Progenitor cell of endocrine pancreas (in vitro differentiated cells): Measurements from ENCODE around the gene SERP1. TPM values are rescaled to one million over a fixed set of nuclear protein-coding genes. Genes with fewer than 3 reads are reported as not detected.
"Not testable (repeated sequence)": the region's sequence is repeated elsewhere in the genome, so short reads cannot be mapped to it uniquely, and the experiment has no call there.

ENCODE experiments used
- DNase-seq: peaks from one replicate; pipeline ENCODE4 v3.0.0; 2021; ENCODE audit warnings: low spot score; ENCODE audit not compliant: unreplicated experiment
- H3K27ac Mint-ChIP-seq: 2 replicates; pipeline ENCODE4 v1.8.0; 2021; ENCODE audit warnings: mild to moderate bottlenecking, moderate library complexity, mixed read lengths
- H3K27me3 Mint-ChIP-seq: 2 replicates; pipeline ENCODE4 v1.8.0; 2021; ENCODE audit warnings: mixed read lengths
- H3K36me3 Mint-ChIP-seq: 2 replicates; pipeline ENCODE4 v1.8.0; 2022; ENCODE audit warnings: mixed read lengths; ENCODE audit not compliant: insufficient read depth
- H3K4me1 Mint-ChIP-seq: 2 replicates; pipeline ENCODE4 v1.8.0; 2021; ENCODE audit warnings: low read depth, mixed read lengths
- H3K4me3 Mint-ChIP-seq: 2 replicates; pipeline ENCODE4 v1.8.0; 2021; ENCODE audit warnings: low read depth, mild to moderate bottlenecking, moderate library complexity, mixed read lengths
- H3K9me3 Mint-ChIP-seq: 2 replicates; pipeline ENCODE4 v1.8.0; 2021; ENCODE audit warnings: low read depth, mixed read lengths
- total RNA-seq: library from RNA; stranded (reverse); gene quantifications from 2 replicates; pipeline ENCODE4 v1.2.1, GENCODE V29; 2021
- TF ChIP-seq, protein P1 (sequence below): fragments of 200-600 bp; sonication (generic); IDR thresholded peaks from one replicate; pipeline ENCODE4 v1.5.0; 2021; ENCODE audit warnings: antibody characterized with exemption, mild to moderate bottlenecking; ENCODE audit not compliant: unreplicated experiment

The SERP1 gene
- total RNA-seq, 1 donor from 2014 or later, result 94.9 TPM

DNA sequence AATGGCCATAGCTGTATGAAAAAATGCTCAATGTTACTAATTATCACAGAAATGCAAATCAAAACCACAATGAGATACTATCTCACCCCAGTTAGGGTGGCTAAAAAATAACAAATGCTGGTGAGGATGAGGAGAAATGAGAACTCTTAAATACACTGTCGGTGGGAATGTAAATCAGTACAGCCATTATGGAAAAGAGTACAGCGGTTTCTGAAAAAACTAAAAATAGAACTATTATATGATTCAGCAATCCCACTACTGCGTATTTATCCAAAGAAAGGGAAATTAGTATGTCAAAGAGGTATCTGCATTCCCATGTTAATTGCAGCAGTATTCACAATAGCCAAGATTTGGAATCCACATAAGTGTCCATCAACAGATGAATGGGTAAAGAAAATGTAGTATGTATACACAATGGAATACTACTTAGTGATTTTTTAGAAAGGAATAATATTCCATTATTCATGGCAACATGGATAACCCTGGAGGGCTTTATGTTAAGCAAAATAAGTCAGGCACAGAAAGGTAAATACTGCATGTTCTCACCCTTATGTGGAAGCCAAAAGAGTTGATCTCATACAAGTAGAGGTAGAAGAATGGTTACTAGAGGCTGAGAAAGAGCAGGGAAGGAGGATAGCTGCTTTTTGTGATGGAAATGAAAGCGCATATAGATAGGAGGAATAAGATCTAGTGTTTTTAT is 35.0 kb downstream of the SERP1 start:
- Mint-ChIP-seq H3K9me3 (peaks cover 4% of the 10 kb centered on the region), H3K36me3 (no peaks in the 10 kb centered on the region)
- DNase-seq, result no peak

DNA sequence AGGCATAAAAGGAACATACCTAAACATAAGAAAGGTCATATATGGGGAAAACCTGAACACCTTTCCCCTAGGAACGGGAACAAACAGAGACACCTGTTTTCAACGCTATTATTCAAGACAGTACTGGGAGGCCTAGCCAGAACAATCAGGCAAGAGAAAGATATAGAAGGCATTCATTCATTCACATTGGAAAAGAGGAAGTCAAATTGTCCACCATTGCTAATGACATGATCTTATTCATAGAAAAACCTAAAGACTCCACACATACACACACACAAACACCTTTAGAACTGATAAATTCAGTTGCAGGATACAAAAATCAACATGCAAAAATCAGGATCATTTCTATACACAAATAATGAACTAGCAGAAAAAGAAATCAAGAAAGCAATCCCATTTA is 36.5 kb downstream of the SERP1 start:
- no peaks in the 10 kb centered on the region for H3K4me1 Mint-ChIP-seq
- H3K36me3 Mint-ChIP-seq, result no peaks in the 10 kb centered on the region
- H3K27me3 Mint-ChIP-seq, result no peaks in the 10 kb centered on the region
- no peak for DNase-seq
- no peak overlapping the region for H3K4me3 Mint-ChIP-seq
- H3K27ac Mint-ChIP-seq, result no peak overlapping the region
- TF ChIP-seq, protein P1, sequence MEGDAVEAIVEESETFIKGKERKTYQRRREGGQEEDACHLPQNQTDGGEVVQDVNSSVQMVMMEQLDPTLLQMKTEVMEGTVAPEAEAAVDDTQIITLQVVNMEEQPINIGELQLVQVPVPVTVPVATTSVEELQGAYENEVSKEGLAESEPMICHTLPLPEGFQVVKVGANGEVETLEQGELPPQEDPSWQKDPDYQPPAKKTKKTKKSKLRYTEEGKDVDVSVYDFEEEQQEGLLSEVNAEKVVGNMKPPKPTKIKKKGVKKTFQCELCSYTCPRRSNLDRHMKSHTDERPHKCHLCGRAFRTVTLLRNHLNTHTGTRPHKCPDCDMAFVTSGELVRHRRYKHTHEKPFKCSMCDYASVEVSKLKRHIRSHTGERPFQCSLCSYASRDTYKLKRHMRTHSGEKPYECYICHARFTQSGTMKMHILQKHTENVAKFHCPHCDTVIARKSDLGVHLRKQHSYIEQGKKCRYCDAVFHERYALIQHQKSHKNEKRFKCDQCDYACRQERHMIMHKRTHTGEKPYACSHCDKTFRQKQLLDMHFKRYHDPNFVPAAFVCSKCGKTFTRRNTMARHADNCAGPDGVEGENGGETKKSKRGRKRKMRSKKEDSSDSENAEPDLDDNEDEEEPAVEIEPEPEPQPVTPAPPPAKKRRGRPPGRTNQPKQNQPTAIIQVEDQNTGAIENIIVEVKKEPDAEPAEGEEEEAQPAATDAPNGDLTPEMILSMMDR, result no peak
- H3K9me3 Mint-ChIP-seq, result peaks cover 4% of the 10 kb centered on the region

More for the DNA sequence above, 35.0 kb downstream of the SERP1 start:
- Mint-ChIP-seq H3K27me3 (no peaks in the 10 kb centered on the region), H3K4me3 (no peak overlapping the region), H3K27ac (no peak overlapping the region), H3K4me1 (peaks cover 2% of the 10 kb centered on the region)
- TF ChIP-seq, protein P1, result no peak

DNA sequence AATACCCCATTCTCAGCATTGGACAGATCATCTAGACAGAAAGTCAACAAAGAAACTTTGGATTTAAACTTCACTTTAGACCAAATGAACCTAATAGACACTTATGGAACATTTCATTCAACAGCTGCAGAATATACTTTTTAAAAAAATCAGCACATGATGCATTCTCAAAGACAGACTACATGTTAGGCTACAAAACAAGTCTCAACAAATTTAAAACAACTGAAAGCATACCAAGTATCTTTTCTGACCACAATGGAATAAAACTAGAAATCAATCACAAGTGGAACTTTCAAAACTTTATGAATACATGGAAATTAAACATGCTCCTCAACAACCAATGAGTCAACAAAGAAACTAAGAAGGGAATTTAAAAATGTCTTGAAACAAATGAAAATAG is 37.9 kb downstream of the SERP1 start:
- TF ChIP-seq, protein P1, result no peak
- no peak overlapping the region for H3K27ac Mint-ChIP-seq
- no peaks in the 10 kb centered on the region for H3K27me3 Mint-ChIP-seq
- H3K36me3 Mint-ChIP-seq, result no peaks in the 10 kb centered on the region
- no peaks in the 10 kb centered on the region for H3K4me1 Mint-ChIP-seq
- DNase-seq, result no peak
- H3K4me3 Mint-ChIP-seq, result no peak overlapping the region
- H3K9me3 Mint-ChIP-seq, result peaks cover 4% of the 10 kb centered on the region

DNA sequence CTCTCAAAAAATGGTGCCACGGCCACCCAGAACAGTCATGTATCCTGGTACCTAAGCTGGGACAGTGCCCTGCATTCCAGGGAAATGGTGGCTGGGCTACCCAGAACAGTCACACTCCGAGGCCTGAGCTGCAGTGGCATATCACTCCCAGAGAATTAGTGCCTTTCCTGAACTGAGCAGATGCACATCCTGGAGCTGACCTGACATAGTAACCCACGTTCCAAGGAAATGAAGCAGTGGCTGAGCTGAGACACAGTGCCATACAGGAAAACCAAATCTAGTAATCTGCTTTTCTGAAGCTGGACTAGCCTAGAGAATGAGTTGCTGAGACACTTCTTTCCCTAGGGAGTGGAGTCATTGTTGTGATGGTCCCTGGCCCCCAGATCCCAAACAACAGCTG is 41.8 kb downstream of the SERP1 start:
- TF ChIP-seq, protein P1, result no peak
- Mint-ChIP-seq H3K27me3 (no peaks in the 10 kb centered on the region), H3K36me3 (peaks cover 6% of the 10 kb centered on the region), H3K4me3 (no peak overlapping the region), H3K27ac (no peak overlapping the region), H3K9me3 (peaks cover 13% of the 10 kb centered on the region), H3K4me1 (no peaks in the 10 kb centered on the region)
- DNase-seq, result no peak

DNA sequence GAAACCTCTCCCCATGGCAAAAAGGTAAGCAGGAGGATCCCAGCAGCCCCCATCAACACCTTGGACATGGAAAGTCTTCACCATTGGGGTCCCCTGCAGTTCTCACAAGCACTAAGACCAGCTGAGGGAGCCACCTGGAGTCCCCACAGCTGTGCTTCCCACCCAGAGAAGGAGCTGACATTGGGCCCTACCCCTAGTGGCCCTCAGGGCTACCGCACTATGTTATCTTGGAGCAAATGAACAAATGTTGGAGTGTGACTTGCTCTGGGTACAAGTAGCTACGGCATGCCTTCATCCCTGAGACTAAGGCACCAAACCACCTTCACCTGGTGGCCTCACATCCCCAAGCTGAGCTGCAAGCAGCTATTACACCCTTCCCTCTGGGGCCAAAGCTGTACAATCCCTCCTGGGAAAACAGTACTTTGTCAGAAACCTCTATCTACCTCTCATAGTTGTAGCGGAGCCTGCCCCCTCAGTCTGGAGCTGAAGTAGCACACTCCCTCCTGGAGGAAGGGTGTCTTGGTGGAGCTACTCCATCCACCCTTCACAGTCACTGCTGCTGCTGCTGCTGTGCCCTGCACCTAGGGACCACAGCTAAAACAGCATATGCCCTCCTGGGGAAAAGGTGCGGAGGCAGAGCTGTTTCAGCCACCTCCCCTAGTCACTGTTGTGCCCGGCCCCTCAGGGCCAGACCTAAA is 42.7 kb downstream of the SERP1 start:
- H3K36me3 Mint-ChIP-seq, result peaks cover 6% of the 10 kb centered on the region
- no peak overlapping the region for H3K4me3 Mint-ChIP-seq
- H3K27me3 Mint-ChIP-seq, result no peaks in the 10 kb centered on the region
- no peak overlapping the region for H3K27ac Mint-ChIP-seq
- peaks cover 13% of the 10 kb centered on the region for H3K9me3 Mint-ChIP-seq
- TF ChIP-seq, protein P1, result no peak
- no peaks in the 10 kb centered on the region for H3K4me1 Mint-ChIP-seq
- no peak for DNase-seq

DNA sequence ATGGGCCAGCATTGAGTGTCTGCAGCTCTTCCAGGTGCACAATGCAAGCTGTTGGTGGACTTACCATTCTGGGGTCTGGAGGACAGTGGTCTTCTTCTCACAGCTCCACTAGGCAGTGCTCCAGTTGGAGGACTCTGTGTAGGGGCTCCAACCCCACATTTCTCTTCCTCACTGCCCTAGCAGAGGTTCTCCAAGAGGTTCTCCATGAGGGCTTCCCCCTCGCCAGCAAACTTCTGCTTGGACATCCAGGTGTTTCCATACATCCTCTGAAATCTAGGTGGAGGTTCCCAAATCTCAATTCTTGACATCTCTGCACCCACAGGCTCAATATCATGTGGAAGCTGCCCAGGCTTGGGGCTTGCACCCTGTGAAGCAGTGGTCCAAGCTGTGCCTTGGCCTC is 45.3 kb downstream of the SERP1 start:
- not testable (repeated sequence) for DNase-seq, H3K27me3 Mint-ChIP-seq, H3K36me3 Mint-ChIP-seq, H3K9me3 Mint-ChIP-seq, H3K4me1 Mint-ChIP-seq, H3K4me3 Mint-ChIP-seq, H3K27ac Mint-ChIP-seq
